H1 (cell line): ENCODE measurements around the gene GPHB5. TPM values are rescaled to one million over a fixed set of nuclear protein-coding genes. Genes with fewer than 3 reads are reported as not detected.

Source experiments
- CTCF ChIA-PET: fragments of 300-600 bp; sonication (Branson Sonifier 250); formaldehyde crosslinking; loops from one replicate; lab custom pipeline; 2021; ENCODE audit not compliant: partially characterized antibody; lab: Charles Lee
- POLR2A ChIA-PET: fragments of 300-600 bp; sonication (Branson Sonifier 250); formaldehyde crosslinking; loops from one replicate; lab custom pipeline; 2021; ENCODE audit warnings: inconsistent platforms; ENCODE audit not compliant: partially characterized antibody; lab: Charles Lee
- DNase-seq, 2 experiments: peaks; one replicate each; pipeline versions ENCODE4 v3.0.0 to v3.0.0-alpha.2; 2010 to 2022; ENCODE audit warnings: low spot score in 2 of 2, low read depth in 1 of 2, mixed read lengths in 1 of 2
- FAIRE-seq: peaks from 2 replicates; lab custom pipeline; 2011; peaks lifted over from hg19 to GRCh38; lab: Jason Lieb, UNC
- H2AFZ ChIP-seq: 2 replicates; pipeline ENCODE4 v1.8.1; 2012; ENCODE audit warnings: low read length, inconsistent platforms
- H2AK5ac ChIP-seq: 2 replicates; pipeline ENCODE4 v1.6.1; 2013; ENCODE audit warnings: low read depth, low read length
- H2BK120ac ChIP-seq: replicated peaks from 2 replicates; pipeline ENCODE3; 2013; ENCODE audit warnings: low read depth, low read length, inconsistent platforms
- H2BK12ac ChIP-seq: 2 replicates; pipeline ENCODE4 v1.6.1; 2013; ENCODE audit warnings: low read depth, low read length
- H2BK15ac ChIP-seq: 2 replicates; pipeline ENCODE4 v1.6.1; 2013; ENCODE audit warnings: low read length
- H2BK20ac ChIP-seq: 2 replicates; pipeline ENCODE4 v1.6.1; 2013; ENCODE audit warnings: low read length
- H2BK5ac ChIP-seq: 2 replicates; pipeline ENCODE4 v1.6.1; 2013; ENCODE audit warnings: low read depth, low read length
- H3K14ac ChIP-seq: 2 replicates; pipeline ENCODE4 v1.6.1; 2013; ENCODE audit warnings: inconsistent platforms; ENCODE audit not compliant: insufficient read length
- H3K18ac ChIP-seq: 2 replicates; pipeline ENCODE4 v1.6.1; 2013; ENCODE audit warnings: low read length; ENCODE audit errors: extremely low read depth
- H3K23ac ChIP-seq: 2 replicates; pipeline ENCODE4 v1.6.1; 2013; ENCODE audit warnings: inconsistent platforms; ENCODE audit not compliant: insufficient read length
- H3K23me2 ChIP-seq: 2 replicates; pipeline ENCODE4 v1.6.1; 2013; ENCODE audit warnings: low read depth, low read length
- H3K27ac ChIP-seq: 2 replicates; pipeline ENCODE4 v1.6.1; 2011; ENCODE audit warnings: low read depth, low read length, inconsistent platforms
- H3K27me3 ChIP-seq, 4 experiments: replicated peaks in 1 of 4; 1 replicate in 1 of 4; 2 replicates in 3 of 4; pipeline versions ENCODE4 v1.6.1 to v1.8.1; 2011 to 2013; ENCODE audit warnings: low read length in 3 of 4, mild to moderate bottlenecking in 3 of 4, inconsistent platforms in 2 of 4, mixed read lengths in 2 of 4, moderate library complexity in 1 of 4; ENCODE audit not compliant: control insufficient read depth in 3 of 4, insufficient read depth in 3 of 4; ENCODE audit errors: extremely low read depth in 1 of 4
- H3K36me3 ChIP-seq, 4 experiments: 2 replicates each; pipeline versions ENCODE4 v1.6.1 to v1.8.1; 2011 to 2013; ENCODE audit warnings: mild to moderate bottlenecking in 4 of 4, low read length in 3 of 4, moderate library complexity in 2 of 4, control low read depth in 1 of 4, inconsistent platforms in 1 of 4; ENCODE audit not compliant: insufficient read depth in 4 of 4, control insufficient read depth in 2 of 4
- H3K4ac ChIP-seq: replicated peaks from 2 replicates; pipeline ENCODE3; 2013; ENCODE audit warnings: low read length, low read depth, mixed read lengths, inconsistent platforms; ENCODE audit not compliant: insufficient read length
- H3K4me1 ChIP-seq, 4 experiments: replicated peaks in 1 of 4; 1 replicate in 1 of 4; 2 replicates in 3 of 4; pipeline versions ENCODE4 v1.6.1 to v1.8.1; 2011 to 2013; ENCODE audit warnings: low read length in 3 of 4, inconsistent platforms in 2 of 4, mixed read lengths in 1 of 4; ENCODE audit not compliant: insufficient read depth in 4 of 4, control insufficient read depth in 3 of 4
- H3K4me2 ChIP-seq, 2 experiments: 2 replicates each; pipeline versions ENCODE4 v1.6.1 to v1.8.1; 2011 to 2013; ENCODE audit warnings: low read depth in 2 of 2, low read length in 2 of 2, control low read depth in 1 of 2, inconsistent platforms in 1 of 2, mild to moderate bottlenecking in 1 of 2; ENCODE audit not compliant: insufficient read depth in 1 of 2
- H3K4me3 ChIP-seq, 4 experiments: fragments of 200-600, 300-600 bp in 1 of 4; sonication (generic), shearing (Covaris generic), sonication (Bioruptor Twin) in 1 of 4; 2 replicates each; pipeline versions ENCODE4 v1.5.1 to v1.8.1; 2011 to 2016; ENCODE audit warnings: low read length in 4 of 4, low read depth in 3 of 4, control low read depth in 2 of 4, inconsistent platforms in 2 of 4, mild to moderate bottlenecking in 2 of 4, mixed read lengths in 1 of 4, moderate library complexity in 1 of 4; ENCODE audit not compliant: insufficient read depth in 2 of 4; ENCODE audit errors: extremely low read depth in 1 of 4
- H3K56ac ChIP-seq: replicated peaks from 2 replicates; pipeline ENCODE3; 2013; ENCODE audit warnings: low read depth, mild to moderate bottlenecking, mixed read lengths, low read length, inconsistent platforms; ENCODE audit not compliant: insufficient read length
- H3K79me1 ChIP-seq: 2 replicates; pipeline ENCODE4 v1.6.1; 2013; ENCODE audit warnings: low read depth, low read length, control low read depth
- H3K79me2 ChIP-seq, 2 experiments: 2 replicates each; pipeline versions ENCODE4 v1.6.1 to v1.8.1; 2012 to 2013; ENCODE audit warnings: low read length in 2 of 2, mild to moderate bottlenecking in 2 of 2, inconsistent platforms in 1 of 2; ENCODE audit not compliant: insufficient read depth in 2 of 2, control insufficient read depth in 1 of 2
- H3K9ac ChIP-seq, 4 experiments: replicated peaks in 1 of 4; 1 replicate in 1 of 4; 2 replicates in 3 of 4; pipeline versions ENCODE4 v1.6.1 to v1.8.1; 2011 to 2013; ENCODE audit warnings: low read depth in 3 of 4, low read length in 3 of 4, control low read depth in 2 of 4, mild to moderate bottlenecking in 2 of 4, moderate library complexity in 2 of 4, inconsistent platforms in 1 of 4; ENCODE audit errors: extremely low read depth in 1 of 4
- H3K9me3 ChIP-seq, 2 experiments: 2 replicates each; pipeline versions ENCODE4 v1.6.1 to v1.8.1; 2012 to 2013; ENCODE audit warnings: mild to moderate bottlenecking in 2 of 2, moderate library complexity in 2 of 2, control low read depth in 1 of 2, inconsistent platforms in 1 of 2, low read depth in 1 of 2, low read length in 1 of 2, mixed read lengths in 1 of 2; ENCODE audit not compliant: insufficient read depth in 2 of 2
- H4K20me1 ChIP-seq, 2 experiments: replicated peaks in 1 of 2; 2 replicates each; pipeline versions ENCODE3 to v1.8.1; 2011 to 2013; ENCODE audit warnings: inconsistent platforms in 2 of 2, low read length in 2 of 2, mild to moderate bottlenecking in 1 of 2; ENCODE audit not compliant: insufficient read depth in 2 of 2, control insufficient read depth in 1 of 2
- H4K5ac ChIP-seq: 2 replicates; pipeline ENCODE4 v1.6.1; 2013; ENCODE audit warnings: low read length, low read depth, mixed read lengths, inconsistent platforms; ENCODE audit not compliant: insufficient read length
- H4K8ac ChIP-seq: 2 replicates; pipeline ENCODE4 v1.8.0; 2013; ENCODE audit warnings: mild to moderate bottlenecking, moderate library complexity, low read length, inconsistent platforms; ENCODE audit not compliant: insufficient read depth; ENCODE audit errors: extremely low read depth
- H4K91ac ChIP-seq: replicated peaks from 2 replicates; pipeline ENCODE3; 2013; ENCODE audit warnings: low read length, mixed read lengths, inconsistent platforms; ENCODE audit not compliant: insufficient read length
- HDAC2 ChIP-seq, 2 experiments: fragments of 300-600 bp in 1 of 2; sonication (generic) in 1 of 2; IDR thresholded peaks; 2 replicates each; pipeline ENCODE4 v1.6.1; 2011 to 2012; ENCODE audit warnings: low read depth in 2 of 2, low read length in 2 of 2, mild to moderate bottlenecking in 2 of 2, moderate library complexity in 2 of 2, borderline replicate concordance in 1 of 2, inconsistent platforms in 1 of 2
- KDM1A ChIP-seq: fragments of 200-600, 300-600 bp; sonication (generic); IDR thresholded peaks from 2 replicates; pipeline ENCODE4 v1.7.1; 2016; ENCODE audit warnings: mild to moderate bottlenecking, low read length, borderline replicate concordance
- MAFK ChIP-seq: IDR thresholded peaks from 2 replicates; pipeline ENCODE4 v1.6.1; 2012; ENCODE audit warnings: low read depth, mild to moderate bottlenecking, improper control_type of control experiment, low read length
- NANOG ChIP-seq: IDR thresholded peaks from 2 replicates; pipeline ENCODE4 v1.6.1; 2011; ENCODE audit warnings: low read length, low read depth, mild to moderate bottlenecking, inconsistent platforms; ENCODE audit not compliant: insufficient read depth, poor library complexity, severe bottlenecking
- SIX5 ChIP-seq: IDR thresholded peaks from 2 replicates; pipeline ENCODE4 v1.6.1; 2011; ENCODE audit warnings: mild to moderate bottlenecking, low read depth, low read length
- ZNF274 ChIP-seq: IDR thresholded peaks from 2 replicates; pipeline ENCODE4 v1.7.0; 2012; ENCODE audit warnings: low read length, borderline replicate concordance; ENCODE audit errors: extremely low read depth
- WGBS, 2 experiments: shearing (Covaris generic) in 1 of 2; methylation state at CpG; one replicate each; pipeline versions ENCODE4 v1.1.6 to v1.1.7; 2013 to 2015; ENCODE audit warnings: low lambda C conversion rate in 2 of 2, mixed read lengths in 2 of 2, inconsistent platforms in 1 of 2, low coverage in 1 of 2, missing lambda C conversion rate in 1 of 2; ENCODE audit not compliant: insufficient replicate concordance in 2 of 2, insufficient coverage in 1 of 2, insufficient read length in 1 of 2; ENCODE audit errors: extremely low coverage in 1 of 2, missing lambda C conversion rate in 1 of 2; 5-methylcytosine and 5-hydroxymethylcytosine counted together
- polyA plus RNA-seq, 7 experiments: library from polyadenylated mRNA; depleted of rRNA in 3 of 7; stranded (reverse) in 5 of 7; unstranded in 2 of 7; fragments of >200 nt in 5 of 7; fragments of 200-250 nt in 2 of 7; gene quantifications; 1 replicate in 5 of 7; 2 replicates in 1 of 7; 4 replicates in 1 of 7; pipeline versions ENCODE4 v1.2.1 to v1.2.3, GENCODE V29; 2011 to 2013; ENCODE audit warnings: missing spikeins in 2 of 7, mixed read lengths in 2 of 7
- total RNA-seq: library from RNA; stranded (reverse); fragmentation: NEBNext Ultra II Directional; extraction: Animal tissue kit (Norgen Biotek cat#: 25700); gene quantifications from 2 replicates; pipeline ENCODE4 v1.2.1, GENCODE V29; 2021

The GPHB5 gene
- total and polyA plus RNA-seq, 2 of the 8 experiments (the other 6 are each of a cell fraction or from before 2014, with no cell fraction given): not detected

- no peak overlapping the region for H4K8ac ChIP-seq
- H3K4me3 ChIP-seq: no peak overlapping the region
- no peaks in the 10 kb centered on the region for H3K36me3 ChIP-seq
- H2AK5ac ChIP-seq: no peak overlapping the region
- H3K79me2 ChIP-seq: no peaks in the 10 kb centered on the region
- DNase-seq (no peak), FAIRE-seq (no peak)
- H3K23ac ChIP-seq: no peak overlapping the region
- H4K5ac ChIP-seq: no peak overlapping the region
- POLR2A ChIA-PET: no interaction called here
- 89% methylated on average over 5 of the region's 5 CpGs; no CpG with 5 or more reads in 1 of the 2 experiments for WGBS, 2 experiments
- no peak overlapping the region for H2BK20ac ChIP-seq
- no peak for TF ChIP-seq MAFK
- TF ChIP-seq ZNF274: no peak
- no peak for TF ChIP-seq NANOG
- TF ChIP-seq SIX5: no peak
- no peak for TF ChIP-seq HDAC2 (IDR thresholded peaks at IDR 0.05; ENCODE audit: borderline replicate concordance in 1 of 2, low read depth in 2 of 2, low read length in 2 of 2)
- TF ChIP-seq KDM1A: no peak
- H3K27me3 ChIP-seq: no peaks in the 10 kb centered on the region
- no peak overlapping the region for H2AFZ ChIP-seq
- CTCF ChIA-PET: interaction anchor here (0.6 to 1.2 kb wide), 4 partner anchors 13 to 599 kb away, joined by 3 to 5 read pairs (median 4); no protein-coding TSS in a partner anchor
- no peaks in the 10 kb centered on the region for H3K23me2 ChIP-seq
- H3K79me1 ChIP-seq: no peaks in the 10 kb centered on the region
- H3K14ac ChIP-seq: no peak overlapping the region
- H4K91ac ChIP-seq: no peak overlapping the region
- no peak overlapping the region for H3K18ac ChIP-seq
- H3K4me2 ChIP-seq: no peak overlapping the region
- H4K20me1 ChIP-seq: no peaks in the 10 kb centered on the region
- H3K27ac ChIP-seq: no peak overlapping the region
- no peaks in the 10 kb centered on the region for H3K4me1 ChIP-seq
- no peak overlapping the region for H2BK12ac ChIP-seq
- no peak overlapping the region for H2BK15ac ChIP-seq
- no peak overlapping the region for H3K9ac ChIP-seq
- H3K4ac ChIP-seq: no peak overlapping the region
- H3K56ac ChIP-seq: no peak overlapping the region
- H2BK120ac ChIP-seq: no peak overlapping the region
- no peaks in the 10 kb centered on the region for H3K9me3 ChIP-seq
- no peak overlapping the region for H2BK5ac ChIP-seq
These were observed 8.1 kb upstream of the GPHB5 start for GRCh38 chr14:63326840-63327239.
